GF-D8 (cell line): ENCODE measurements around the gene AAR2.

Experiments
- DNase-seq: peaks from one replicate; lab custom pipeline; 2025; lab: John Stamatoyannopoulos, UW

The AAR2 gene

DNA sequence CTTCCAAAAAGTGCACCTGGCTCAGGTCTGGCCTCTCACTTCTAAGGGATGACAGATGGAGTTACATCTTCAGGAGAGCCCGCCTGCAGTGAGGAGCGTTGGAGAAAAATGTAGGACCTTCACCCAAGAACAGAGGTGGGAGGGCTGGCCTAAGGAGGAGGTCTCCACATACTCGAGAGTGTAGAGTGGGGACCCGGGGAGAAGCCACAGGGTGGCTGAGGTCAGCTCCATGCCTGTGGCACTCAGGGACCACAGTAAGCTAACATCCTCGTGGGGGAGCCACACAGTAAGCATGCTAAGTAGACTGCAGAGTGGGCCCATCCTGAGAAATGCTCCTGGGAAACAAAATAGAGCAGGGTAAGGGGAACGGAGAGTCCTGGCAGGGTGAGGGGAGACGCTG, 24.0 kb downstream of the AAR2 start:
- DNase-seq, result no peak

DNA sequence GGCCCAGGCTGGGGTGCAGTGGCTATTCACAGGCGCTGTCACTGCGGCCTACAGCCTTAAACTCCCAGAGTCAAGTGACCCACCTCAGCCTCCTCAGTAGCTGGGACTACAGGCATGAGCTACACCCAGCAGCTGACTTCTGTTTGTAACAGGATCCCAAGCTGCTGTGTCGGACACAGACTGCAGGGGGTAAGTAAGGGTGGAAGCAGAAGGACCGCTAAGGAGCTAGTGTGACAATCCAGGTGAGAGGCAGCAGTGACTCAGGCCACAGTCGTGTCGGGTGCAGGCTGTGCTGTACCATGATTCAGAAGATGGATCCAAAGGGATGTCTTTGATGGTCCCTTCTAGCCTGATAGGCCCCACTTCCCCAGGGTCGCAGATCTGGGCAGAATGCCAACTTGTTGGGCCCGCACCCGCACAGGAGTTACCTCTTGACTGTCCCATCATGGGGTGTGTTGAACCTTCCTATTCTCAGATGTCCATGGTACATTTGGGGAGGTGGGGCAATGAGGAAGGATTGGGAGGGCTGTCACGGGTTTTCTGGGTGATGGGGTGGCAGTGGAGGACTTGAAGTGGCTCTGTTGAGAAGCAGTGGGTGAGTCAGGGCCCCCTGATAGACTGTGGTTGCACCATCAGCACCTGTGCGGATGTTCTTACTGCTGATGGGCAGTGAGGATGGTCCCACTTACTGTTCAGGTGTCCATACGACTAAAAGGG, 25.3 kb downstream of the AAR2 start:
- no peak for DNase-seq

DNA sequence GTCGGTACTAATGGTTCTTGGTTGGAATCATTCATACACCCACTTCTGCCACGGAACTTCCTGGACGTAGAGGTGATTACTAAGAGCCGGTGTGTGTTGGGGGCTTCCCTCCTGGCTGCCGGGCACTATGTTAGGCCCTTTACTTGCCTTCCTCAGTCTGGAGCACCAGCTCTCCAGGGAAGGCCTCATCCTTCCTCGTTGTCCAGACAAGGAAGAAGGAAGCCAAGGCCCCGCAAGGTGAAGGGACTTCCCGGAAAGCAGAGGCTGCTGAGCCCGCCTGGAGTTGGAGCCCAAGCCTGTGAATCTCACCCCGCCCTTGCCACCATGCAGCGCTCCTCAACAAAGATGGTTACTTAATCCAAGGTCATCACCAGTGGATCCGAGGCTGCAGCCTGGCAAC, 26.2 kb downstream of the AAR2 start:
- DNase-seq, result no peak

DNA sequence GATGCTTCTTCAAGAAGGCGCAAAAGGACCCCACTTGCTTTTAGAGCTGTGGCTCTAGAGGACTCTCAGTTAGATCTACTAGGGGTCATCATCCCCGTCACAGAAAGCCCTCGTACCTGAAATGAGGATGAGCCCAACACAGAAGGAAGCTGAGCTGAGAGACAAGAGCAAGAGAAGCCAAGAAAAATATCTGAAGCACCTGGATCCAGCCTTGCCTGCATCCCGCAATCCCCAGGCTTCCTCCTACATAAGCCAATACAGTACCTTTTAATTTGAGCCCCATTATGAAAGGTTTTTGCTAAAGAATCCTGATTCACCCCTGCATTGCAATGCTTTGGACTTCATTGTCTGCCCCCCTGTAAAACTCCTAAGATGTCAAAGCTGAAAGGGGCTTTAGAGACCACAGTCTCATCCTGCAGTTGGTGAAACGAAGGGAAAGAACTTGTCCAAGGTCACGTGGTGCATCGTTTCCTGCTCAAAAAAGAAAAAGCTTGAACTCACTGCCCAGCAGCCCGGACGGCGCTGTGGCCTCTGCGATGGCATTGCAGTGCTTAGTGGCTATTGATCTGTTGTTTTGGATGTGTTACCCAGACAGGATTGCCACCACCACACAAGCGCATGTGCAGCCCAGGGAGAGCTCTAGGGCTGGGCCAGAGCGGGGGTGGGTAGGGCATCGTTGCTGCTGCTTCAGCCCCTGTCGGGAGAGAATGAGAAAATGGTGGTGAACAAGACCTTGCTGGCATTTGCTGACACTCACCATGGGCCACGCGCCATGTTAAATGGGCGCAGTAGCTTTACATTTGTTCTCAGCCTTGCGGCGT, 28.4 kb downstream of the AAR2 start:
- no peak for DNase-seq

DNA sequence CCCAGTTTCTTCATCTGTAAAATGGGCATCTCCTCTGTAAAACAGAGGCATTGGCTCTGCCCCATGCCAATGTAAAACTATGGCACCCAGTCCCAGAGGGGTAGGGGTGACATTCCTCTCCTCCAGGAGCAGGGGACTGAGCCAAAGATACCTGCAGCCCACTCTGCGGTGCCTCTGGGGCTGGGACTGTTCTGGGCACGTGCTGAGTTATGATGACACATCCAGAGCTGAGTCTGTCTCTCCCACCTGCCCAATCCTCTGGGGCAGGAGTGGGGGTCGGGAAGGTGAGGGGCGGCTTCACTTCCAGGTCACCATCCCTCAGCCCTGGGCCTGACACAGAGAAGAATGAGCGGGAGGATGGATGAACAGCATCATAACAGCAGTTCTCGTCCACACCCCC, 29.9 kb downstream of the AAR2 start:
- no peak for DNase-seq

DNA sequence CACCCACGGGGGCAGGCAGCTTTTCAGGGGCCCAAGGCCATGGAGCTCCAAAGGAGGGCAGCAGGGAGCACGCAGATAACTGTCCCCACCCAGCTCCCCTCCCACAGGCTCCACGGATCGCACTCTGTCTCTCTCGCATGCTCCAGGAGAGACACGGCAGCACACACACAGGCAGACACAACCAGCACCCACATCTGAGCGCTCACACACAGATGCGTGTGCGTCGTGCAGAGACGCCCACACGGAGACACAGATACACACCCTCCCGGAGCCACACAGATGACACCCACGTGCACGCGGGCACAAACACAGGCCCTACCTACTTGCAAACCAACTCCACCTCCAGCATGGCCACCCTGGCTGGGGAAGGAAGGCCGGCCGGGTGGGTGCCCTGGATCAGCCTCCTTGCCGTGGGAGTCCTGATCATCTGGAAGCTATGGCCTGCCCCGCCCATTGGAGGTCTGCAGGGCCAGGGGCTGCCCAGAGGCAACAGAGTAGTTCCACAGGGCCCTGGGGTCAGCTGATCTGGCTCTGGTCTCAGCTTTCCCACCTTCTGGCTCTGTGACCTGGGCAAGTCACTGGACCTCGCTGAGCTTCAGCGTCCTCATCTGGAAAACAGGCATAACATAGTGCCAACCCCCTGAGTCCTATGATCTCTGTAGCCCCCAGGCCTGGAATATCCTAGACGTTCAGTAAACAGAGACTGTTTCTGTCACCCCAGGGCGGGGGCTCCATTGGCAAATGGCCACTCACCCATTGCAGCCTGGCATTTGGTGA, 31.5 kb downstream of the AAR2 start:
- no peak for DNase-seq

DNA sequence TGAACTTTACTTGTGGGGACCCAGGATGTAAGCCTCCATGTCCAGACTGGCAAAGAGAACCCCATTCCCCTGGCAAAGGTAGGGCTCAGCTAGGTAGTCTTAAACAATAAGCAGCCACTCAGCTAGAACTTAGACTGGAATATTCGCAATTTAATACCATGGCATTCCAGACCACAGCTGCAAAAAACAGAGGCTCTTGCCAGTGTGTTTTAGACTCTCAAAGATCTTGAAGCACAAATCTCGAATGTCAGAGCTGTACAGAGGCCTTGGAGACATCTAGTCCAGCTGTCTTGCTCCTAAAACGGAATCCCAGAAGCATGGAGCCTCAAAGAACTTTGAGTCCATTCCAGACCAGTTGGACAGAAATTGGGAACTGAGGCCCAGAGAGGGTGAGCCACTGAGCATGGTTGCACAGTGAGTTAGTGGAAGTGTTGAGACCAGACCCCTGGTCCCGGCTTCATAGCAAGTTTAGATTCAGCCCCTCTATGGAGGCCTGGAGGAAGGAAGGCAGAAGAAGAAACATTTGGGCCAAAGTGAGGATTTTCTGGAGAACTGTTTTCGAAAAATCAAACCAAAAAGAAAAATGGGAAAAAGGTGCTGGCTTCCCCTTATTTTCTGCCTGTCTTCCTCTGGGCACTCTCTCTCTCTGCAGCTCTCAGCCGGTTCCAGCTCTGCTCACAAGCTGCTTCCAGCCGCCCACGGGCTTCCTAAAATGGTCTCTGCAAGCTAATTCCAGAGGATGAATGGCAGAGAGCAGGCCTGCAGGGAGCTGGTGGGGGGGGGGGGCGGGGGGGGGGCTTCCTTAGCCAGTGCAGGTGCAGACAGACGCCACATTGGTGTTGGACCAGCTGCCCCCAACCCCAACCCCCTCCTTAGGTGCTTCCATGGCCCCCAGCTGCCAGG, 32.4 kb downstream of the AAR2 start:
- DNase-seq, result no peak

DNA sequence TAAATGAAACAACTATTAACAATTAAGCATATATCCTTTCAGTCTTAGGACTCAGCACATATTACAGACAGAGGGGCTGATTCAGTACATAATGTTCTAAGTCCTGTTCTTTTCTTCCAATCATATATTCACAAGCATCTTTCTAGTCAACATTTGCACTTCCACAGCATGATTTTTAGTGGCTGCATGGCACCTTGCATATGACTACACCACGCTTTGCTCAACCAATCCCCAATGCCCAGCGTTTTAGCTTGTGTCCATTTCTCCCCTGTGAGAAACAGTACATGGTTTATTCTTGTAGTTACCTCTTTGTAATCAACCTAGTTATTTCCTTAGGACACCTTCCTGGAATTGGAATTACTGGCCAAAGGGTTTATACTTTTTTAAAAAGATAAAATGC, 33.2 kb downstream of the AAR2 start:
- no peak for DNase-seq

DNA sequence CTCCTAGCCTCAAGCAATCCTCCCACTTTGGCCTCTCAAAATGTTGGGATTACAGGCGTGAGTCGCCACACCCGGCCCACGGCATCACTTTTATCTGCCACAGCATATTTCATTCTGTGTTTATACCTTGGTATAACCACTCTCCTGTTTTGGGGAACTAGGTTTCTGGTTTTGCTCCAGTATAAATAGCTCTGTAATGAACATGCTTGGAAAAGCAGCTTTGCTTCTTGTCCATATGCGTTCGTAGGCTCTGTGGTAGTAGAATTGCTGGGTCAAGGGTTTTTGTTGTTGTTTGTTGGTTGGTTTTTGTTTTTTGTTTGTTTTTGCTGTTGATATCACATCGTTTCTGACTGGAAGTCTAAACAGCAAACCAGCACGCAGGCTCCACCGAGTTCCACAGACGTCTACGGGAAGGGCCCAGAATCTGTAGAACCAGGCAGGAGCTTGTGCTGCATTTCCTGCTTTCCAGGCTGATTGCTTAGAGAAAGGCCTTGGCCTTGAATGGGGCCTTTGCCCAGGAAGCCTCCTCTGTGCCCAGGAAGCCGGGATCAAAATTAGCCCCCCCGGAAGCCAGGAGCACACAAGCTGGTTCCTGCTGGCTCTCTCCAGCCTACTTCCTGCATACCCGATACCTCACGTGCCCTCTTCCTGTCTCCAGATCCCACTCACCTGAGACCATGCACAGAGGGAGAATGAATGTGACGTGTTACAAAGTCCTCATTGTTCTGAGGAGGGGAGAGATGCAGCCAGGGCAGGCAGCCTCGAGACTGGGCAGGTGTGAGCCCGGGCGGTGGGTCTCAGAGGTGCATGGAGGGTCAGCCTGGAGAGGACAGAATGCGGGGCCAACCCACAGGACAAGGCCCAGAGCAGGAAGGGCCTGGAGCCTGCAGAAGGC, 34.7 kb downstream of the AAR2 start:
- DNase-seq, result no peak

DNA sequence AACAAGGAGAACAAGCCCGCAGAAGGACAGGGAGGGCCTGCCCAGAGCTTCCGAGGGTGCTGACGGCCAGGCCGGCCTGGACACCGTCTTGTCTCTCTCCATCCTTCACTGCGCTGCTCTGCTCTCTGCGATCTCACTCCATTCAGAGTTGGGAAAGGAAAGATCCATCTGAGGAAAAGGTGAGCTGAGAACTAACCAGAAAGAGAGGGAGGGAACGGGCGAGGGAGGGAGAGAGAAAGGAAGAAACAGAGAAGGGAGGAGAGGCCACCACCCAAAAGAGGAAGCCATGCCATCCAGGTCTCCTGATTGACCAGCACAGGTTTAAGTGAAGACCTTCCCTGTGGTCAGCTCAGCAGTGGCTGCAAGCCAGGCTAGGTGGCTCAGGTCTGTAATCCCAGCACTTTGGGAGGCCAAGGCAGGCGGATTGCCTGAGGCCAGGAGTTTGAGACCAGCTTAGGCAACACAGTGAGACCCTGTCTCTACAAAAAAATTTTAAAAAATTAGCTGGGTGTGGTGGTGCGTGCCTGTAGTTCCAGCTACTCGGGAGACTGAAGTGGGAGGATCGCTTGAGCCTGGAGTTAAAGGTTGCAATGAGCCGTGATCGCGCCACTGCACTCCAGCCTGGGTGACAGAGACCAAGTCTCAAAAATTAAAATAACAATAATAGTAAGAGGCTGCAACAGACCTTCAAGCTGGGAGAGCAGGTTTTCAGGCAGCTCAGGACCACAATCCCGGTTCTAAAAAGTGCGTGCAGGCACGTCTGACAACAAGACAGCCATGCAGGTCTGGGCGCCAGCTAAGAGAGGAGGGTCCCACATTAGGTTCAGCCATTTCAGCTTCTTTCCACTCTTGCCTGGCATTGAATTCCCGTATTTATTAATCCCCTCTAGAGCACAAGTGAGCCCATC, 35.6 kb downstream of the AAR2 start:
- DNase-seq, result no peak

DNA sequence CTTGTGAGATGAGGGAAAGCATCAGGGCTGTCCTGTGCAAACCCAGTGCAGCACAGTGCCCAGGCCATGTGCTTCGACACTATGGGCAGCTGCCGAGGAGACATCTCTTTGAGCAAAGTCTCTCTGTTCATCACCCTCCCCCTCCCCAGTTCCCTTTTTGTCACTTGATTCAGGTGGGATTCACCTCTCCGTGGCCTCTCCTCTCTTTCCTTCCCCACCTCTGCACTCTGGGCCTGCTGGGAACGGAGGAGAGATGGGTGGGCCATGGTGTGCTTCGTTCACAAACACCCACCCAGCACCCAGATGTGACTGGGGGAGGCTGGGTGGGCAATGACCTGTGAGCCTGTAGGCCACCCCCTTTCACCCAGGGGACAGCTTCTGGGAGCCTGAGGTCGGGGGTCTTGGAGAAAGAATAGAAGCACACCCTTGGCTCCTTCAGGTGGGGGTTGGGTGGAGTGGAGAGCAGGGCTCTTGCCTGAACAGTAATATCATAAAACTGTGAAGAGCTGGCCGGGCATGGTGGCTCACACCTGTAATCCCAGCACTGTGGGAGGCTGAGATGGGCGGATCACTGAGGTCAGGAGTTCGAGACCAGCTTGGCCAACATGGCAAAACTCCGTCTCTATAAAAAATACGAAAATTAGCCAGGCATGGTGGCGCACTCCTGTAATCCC, 36.4 kb downstream of the AAR2 start:
- no peak for DNase-seq

DNA sequence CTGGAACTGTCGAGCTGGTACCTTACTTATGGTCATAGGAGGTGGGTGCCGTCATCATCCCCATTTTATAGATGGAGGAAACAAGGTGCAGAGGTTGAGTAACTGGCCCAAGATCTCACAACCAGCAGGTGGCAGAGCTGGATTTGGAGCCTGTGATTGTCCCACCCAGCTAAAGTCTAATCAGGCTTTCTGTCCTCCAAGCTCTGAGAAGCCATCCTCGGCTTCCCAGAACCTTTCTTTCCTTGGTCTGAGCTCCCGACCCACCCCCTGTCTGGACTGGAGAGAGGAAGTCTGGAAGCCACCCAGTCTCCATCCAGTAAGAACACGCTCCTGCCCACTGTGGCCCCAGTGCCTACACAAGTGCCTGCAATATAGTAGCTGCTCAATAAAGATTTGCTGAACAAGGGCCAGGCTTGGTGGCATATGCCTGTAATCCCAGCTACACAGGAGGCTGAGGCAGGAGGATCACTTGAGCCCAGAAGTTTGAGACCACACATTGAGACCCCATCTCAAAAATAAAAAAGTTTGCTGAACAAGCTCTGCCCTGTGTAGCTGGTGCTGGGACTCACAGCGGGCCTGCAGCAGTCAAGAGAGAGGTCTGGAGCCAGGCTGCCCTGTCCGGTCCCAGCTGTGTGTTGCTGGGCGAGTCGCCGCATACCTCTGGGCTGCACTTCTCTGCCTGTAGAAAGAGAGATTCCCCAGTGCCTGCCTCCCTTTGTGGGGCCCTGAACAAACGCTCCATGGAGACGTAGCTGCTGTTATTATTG, 37.3 kb downstream of the AAR2 start:
- no peak for DNase-seq

DNA sequence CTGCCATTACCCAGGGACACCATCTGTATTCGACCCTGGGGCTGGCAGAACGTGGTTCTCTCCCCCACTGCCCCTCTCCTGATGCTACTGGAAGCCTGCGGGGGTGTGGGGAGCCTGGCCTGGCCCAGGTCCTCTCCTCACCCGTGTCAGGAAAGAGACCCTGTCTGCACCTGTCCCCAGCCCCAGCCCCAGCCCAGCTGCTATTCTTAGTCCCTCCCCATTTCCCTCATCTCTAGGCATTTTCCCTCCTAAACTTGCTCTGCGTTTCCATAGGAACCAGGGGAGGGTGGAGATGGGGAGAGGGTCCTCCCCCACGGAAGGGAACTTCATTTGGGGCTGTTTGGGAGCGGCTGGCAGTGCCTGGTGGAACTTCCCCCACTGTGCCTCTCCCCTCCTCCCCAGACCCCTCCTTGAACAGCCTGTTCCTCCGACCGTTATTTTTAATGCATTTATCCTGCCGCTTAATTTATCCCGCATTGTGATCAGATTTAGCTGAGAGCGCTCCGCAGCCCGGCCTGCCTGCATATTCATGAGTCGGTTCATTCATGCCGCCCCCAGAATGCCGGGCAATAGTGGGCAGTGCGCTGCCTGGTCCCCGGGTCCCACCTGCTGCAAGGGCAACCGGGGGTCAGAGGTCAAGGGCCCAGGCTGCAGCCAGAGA, 38.0 kb downstream of the AAR2 start:
- DNase-seq, result no peak

DNA sequence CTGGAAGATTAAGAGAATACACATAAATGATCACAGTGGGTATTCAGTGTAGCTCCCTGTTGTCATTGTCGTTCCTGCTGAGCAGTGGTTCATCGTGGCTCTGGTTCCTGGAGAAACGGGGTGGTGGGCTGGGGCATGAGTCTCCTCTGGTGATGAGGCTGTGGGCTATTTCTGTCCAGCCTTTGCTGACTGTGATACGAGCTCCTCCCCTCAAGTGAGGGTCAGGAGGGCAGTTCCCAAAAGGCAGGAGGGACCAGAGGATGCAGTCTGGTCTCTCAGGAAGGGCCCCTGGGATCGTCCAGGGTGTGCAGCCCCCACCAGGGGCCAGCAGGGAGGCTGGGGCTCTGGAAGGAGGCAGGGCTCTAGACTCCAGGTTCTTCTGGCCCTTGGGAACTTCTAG, 38.7 kb downstream of the AAR2 start:
- DNase-seq, result no peak

DNA sequence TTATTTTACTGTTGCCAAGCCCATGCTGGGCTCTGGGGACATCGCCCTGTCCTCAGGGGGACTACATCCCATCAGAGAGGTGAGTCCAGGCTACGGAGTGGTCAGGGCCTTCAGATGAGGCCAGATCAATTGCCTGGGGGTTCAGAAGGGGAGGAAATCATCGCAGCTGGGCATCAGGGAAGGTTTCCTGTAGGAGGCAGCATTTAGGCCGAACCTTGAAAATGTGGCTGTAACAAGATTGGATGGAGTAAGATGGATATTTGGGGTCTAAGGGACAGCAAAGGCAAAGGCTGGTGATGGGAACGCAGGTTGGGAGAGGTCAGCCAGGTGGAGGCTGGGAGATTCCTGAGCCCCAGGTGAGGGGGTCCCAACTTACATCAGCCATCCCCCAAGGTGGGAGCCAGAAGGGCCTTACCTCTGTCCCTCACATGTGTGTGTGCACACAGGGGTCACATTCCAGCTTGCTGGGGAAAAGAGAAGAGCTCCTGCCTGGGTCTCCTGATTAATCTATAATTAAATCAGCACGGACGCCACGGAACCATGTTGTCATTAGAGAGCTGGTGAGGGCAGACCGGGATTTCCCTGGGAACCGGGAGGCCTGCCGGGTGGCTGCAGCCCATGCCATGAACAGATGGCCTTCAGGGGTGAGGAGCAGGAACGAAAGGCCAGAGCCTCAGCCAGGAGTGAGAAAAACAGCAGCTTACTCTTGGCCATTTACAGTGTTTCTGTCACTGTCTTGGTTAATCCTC, 39.3 kb downstream of the AAR2 start:
- DNase-seq, result no peak

DNA sequence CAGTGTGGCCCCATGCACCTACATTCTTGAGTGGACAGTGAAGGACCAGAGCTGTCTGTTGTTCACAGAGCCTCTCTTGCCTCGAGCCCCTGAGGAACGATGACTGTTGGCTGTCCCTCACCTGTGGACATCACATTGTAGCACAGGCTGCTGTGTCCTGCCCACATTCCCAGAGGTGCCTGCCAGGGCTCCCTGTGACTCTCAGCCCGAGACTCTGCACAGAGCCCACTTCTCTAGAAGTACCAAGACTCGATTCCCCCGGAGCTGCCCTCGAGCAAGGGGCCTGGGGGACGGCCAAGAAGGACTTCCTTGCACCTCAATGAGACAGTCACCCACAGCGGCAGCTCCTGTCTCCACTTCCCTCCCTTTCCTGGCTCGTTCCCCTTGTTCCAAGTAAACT, 41.3 kb downstream of the AAR2 start:
- no peak for DNase-seq

DNA sequence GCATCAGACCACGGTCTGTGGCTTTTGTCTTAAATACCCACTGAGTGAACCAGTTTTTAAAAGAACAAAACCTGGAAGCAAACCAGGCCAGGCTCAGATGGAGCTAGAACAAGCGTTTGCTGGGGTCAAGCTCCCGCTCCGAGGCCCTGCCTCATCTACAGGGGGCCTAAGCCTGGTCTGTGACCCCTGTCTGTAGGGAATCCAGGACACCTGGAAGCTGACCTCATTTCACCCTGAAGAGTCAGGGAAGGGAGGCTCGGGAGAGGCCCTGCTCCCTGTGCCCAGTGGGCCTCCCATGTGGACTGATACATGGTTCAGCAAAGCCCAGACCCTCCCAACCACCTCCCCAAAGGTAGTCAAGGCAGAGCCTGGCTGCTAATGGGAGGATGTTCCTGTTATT, 43.1 kb downstream of the AAR2 start:
- no peak for DNase-seq
